HCT116 (cell line): Measurements from ENCODE around the gene LRRC4B. TPM values are rescaled to one million over a fixed set of nuclear protein-coding genes. Genes with fewer than 3 reads are reported as not detected.
"Not testable (repeated sequence)": the region's sequence is repeated elsewhere in the genome, so short reads cannot be mapped to it uniquely, and the experiment has no call there.

Experiments used
- ATAC-seq: fragments of 200-7000 bp; cut with Tn5 transposase; 2 replicates; pipeline ENCODE4 v1.9.1; 2020; ENCODE audit warnings: mild to moderate bottlenecking, moderate library complexity
- Bru-seq: library from RNA; stranded (reverse); fragments of 400-500 nt; gene quantifications from one replicate; lab custom pipeline; 2021; lab: Mats Ljungman, UMichigan
- BruChase-seq, 2 experiments: library from RNA; stranded (reverse); fragments of 400-500 nt; gene quantifications; one replicate each; lab custom pipeline; 2021; lab: Mats Ljungman, UMichigan
- BruUV-seq: library from RNA; stranded (reverse); fragments of 400-500 nt; replicated peaks from 2 replicates; lab custom pipeline; 2021; lab: Mats Ljungman, UMichigan
- CTCF ChIA-PET: fragments of 300-600 bp; sonication (Branson Sonifier 250); formaldehyde crosslinking; loops from one replicate; lab custom pipeline; 2021; ENCODE audit warnings: antibody characterized with exemption; lab: Charles Lee
- POLR2A ChIA-PET: fragments of 300-600, 350-600 bp; sonication (Branson Sonifier 250); formaldehyde crosslinking; loops from one replicate; lab custom pipeline; 2021; ENCODE audit warnings: antibody characterized with exemption; lab: Charles Lee
- RAD21 ChIA-PET, 2 experiments: fragments of 300-600 bp; sonication (Branson Sonifier 250); formaldehyde crosslinking; loops; one replicate each; lab custom pipeline; 2023; ENCODE audit warnings: low total read pairs in 2 of 2; ENCODE audit not compliant: uncharacterized antibody in 2 of 2, unreplicated experiment in 2 of 2, low non-redundant PET in 1 of 2; lab: Charles Lee
- DNase-seq: peaks from one replicate; pipeline ENCODE4 v3.0.0-alpha.2; 2010; ENCODE audit warnings: low read depth, low spot score
- H2AFZ ChIP-seq: fragments of 200-600 bp; shearing (Covaris generic), sonication (generic); 2 replicates; pipeline ENCODE4 v1.6.1; 2017; ENCODE audit warnings: low read depth, mixed run types, mixed read lengths, antibody characterized with exemption, low read length; ENCODE audit not compliant: poor library complexity, severe bottlenecking
- H3K27ac ChIP-seq: 2 replicates; pipeline ENCODE4 v1.5.1; 2012; ENCODE audit warnings: low read depth, low read length
- H3K27me3 ChIP-seq: fragments of 200-600 bp; sonication (generic); 2 replicates; pipeline ENCODE4 v1.6.1; 2016; ENCODE audit warnings: mixed run types, low read length, mixed read lengths; ENCODE audit not compliant: insufficient read depth
- H3K36me3 ChIP-seq, 2 experiments: fragments of 200-500 bp in 1 of 2; fragments of 200-600 bp in 1 of 2; sonication (Bioruptor generic) in 1 of 2; sonication (generic) in 1 of 2; 2 replicates each; pipeline versions ENCODE4 v1.5.1 to v1.6.1; 2014 to 2016; ENCODE audit warnings: low read length in 2 of 2, inconsistent platforms in 1 of 2, mixed read lengths in 1 of 2, mixed run types in 1 of 2; ENCODE audit not compliant: insufficient read depth in 2 of 2, control insufficient read depth in 1 of 2
- H3K4me1 ChIP-seq, 2 experiments: fragments of 200-600 bp in 1 of 2; sonication (generic) in 1 of 2; 2 replicates each; pipeline versions ENCODE4 v1.5.1 to v1.6.1; 2012 to 2017; ENCODE audit warnings: low read length in 2 of 2, inconsistent platforms in 1 of 2, mild to moderate bottlenecking in 1 of 2, mixed read lengths in 1 of 2, mixed run types in 1 of 2, moderate library complexity in 1 of 2; ENCODE audit not compliant: insufficient read depth in 2 of 2, control insufficient read depth in 1 of 2
- H3K4me2 ChIP-seq: fragments of 200-600 bp; sonication (generic); 2 replicates; pipeline ENCODE4 v1.6.1; 2017; ENCODE audit warnings: mixed run types, low read length, mixed read lengths
- H3K4me3 ChIP-seq, 2 experiments: fragments of 200-600 bp in 1 of 2; sonication (generic) in 1 of 2; replicated peaks in 1 of 2; 2 replicates each; pipeline ENCODE4 v1.5.1; 2011 to 2016; ENCODE audit warnings: low read length in 2 of 2, control low read depth in 1 of 2, low read depth in 1 of 2, mild to moderate bottlenecking in 1 of 2, mixed read lengths in 1 of 2, mixed run types in 1 of 2
- H3K79me2 ChIP-seq: fragments of 200-600 bp; sonication (generic); 2 replicates; pipeline ENCODE4 v1.6.1; 2017; ENCODE audit warnings: mild to moderate bottlenecking, mixed run types, low read length, moderate library complexity, mixed read lengths; ENCODE audit not compliant: insufficient read depth
- H3K9ac ChIP-seq: fragments of 200-600 bp; sonication (generic); 2 replicates; pipeline ENCODE4 v1.6.1; 2016; ENCODE audit warnings: low read length, mixed read lengths
- H3K9me2 ChIP-seq: fragments of 200-600 bp; sonication (generic), shearing (Covaris generic); 2 replicates; pipeline ENCODE4 v1.6.1; 2017; ENCODE audit warnings: mixed run types, mild to moderate bottlenecking, moderate library complexity; ENCODE audit not compliant: insufficient read depth
- H3K9me3 ChIP-seq, 2 experiments: fragments of 200-500 bp in 1 of 2; fragments of 200-600 bp in 1 of 2; sonication (Bioruptor generic) in 1 of 2; sonication (generic) in 1 of 2; 2 replicates each; pipeline ENCODE4 v1.6.1; 2014 to 2017; ENCODE audit warnings: low read length in 2 of 2, mixed read lengths in 2 of 2, inconsistent platforms in 1 of 2, low read depth in 1 of 2, mild to moderate bottlenecking in 1 of 2, mixed run types in 1 of 2, moderate library complexity in 1 of 2; ENCODE audit not compliant: control insufficient read depth in 1 of 2, insufficient read depth in 1 of 2
- H4K20me1 ChIP-seq: fragments of 200-600 bp; sonication (generic), shearing (Covaris generic); 2 replicates; pipeline ENCODE4 v1.6.1; 2017; ENCODE audit warnings: mixed run types, mild to moderate bottlenecking, moderate library complexity; ENCODE audit not compliant: insufficient read depth
- ATF3 ChIP-seq: IDR thresholded peaks from 2 replicates; pipeline ENCODE4 v1.6.1; 2012
- CBX3 ChIP-seq: IDR thresholded peaks from 2 replicates; pipeline ENCODE4 v1.6.1; 2012; ENCODE audit warnings: low read depth
- EZH2 ChIP-seq: fragments of 200-600 bp; sonication (generic); IDR thresholded peaks from 2 replicates; pipeline ENCODE4 v1.6.1; 2017; ENCODE audit warnings: antibody characterized with exemption, mixed run types
- FOSL1 ChIP-seq: IDR thresholded peaks from 2 replicates; pipeline ENCODE4 v1.6.1; 2012; ENCODE audit warnings: low read depth
- MAX ChIP-seq: IDR thresholded peaks from 2 replicates; pipeline ENCODE4 v1.6.1; 2012
- POLR2A ChIP-seq: IDR thresholded peaks from 2 replicates; pipeline ENCODE4 v1.7.0; 2011; ENCODE audit warnings: borderline replicate concordance; ENCODE audit not compliant: insufficient read depth, insufficient read length; ENCODE audit errors: extremely low read depth
- SP1 ChIP-seq: IDR thresholded peaks from 2 replicates; pipeline ENCODE4 v1.6.1; 2012; ENCODE audit warnings: low read depth
- TCF7L2 ChIP-seq: IDR thresholded peaks from 2 replicates; pipeline ENCODE4 v1.7.0; 2011; ENCODE audit warnings: borderline replicate concordance, inconsistent platforms; ENCODE audit not compliant: insufficient read depth, insufficient read length; ENCODE audit errors: extremely low read depth
- intact Hi-C: fragments of 100-400 bp; cut with micrococcal nuclease; formaldehyde crosslinking; loops from 2 replicates; pipeline ENCODE4 v1.10.0; 2022
- long read RNA-seq: library from polyadenylated mRNA; unstranded; transcript quantifications from one replicate; pipeline ENCODE4 v2.0.0, GENCODE V29; 2021; ENCODE audit not compliant: unreplicated experiment
- polyA plus RNA-seq: library from polyadenylated mRNA; unstranded; fragments of >200 nt; gene quantifications from 2 replicates; pipeline ENCODE4 v1.2.1, GENCODE V29; 2012; ENCODE audit warnings: missing spikeins
- total RNA-seq: library from RNA; stranded (reverse); gene quantifications from one replicate; pipeline ENCODE4 v1.2.1, GENCODE V29; 2021; ENCODE audit not compliant: unreplicated experiment

Gene LRRC4B
- total RNA-seq (0.89 TPM), Bru-seq, nascent RNA (percentile 13 among the genes with signal in this experiment), BruChase-seq, experiment 1, labeled RNA remaining after a 6-hour chase (percentile 11 among the genes with signal in this experiment), BruChase-seq, experiment 2, labeled RNA remaining after a 2-hour chase (percentile 18 among the genes with signal in this experiment)
- 1.7 and 2.0 TPM in 2 replicates for polyA plus RNA-seq
- long read RNA-seq, partial matches to known transcripts, result 0 of 2 reads
- long read RNA-seq, other reads (novel, unspliced or antisense), result 2 of 2 reads

- H4K20me1 ChIP-seq, result no peaks in the 10 kb centered on the region
- POLR2A ChIA-PET, result no interaction called here
- RAD21 ChIA-PET, result no interaction called here
- no TSS peak for BruUV-seq
- H3K79me2 ChIP-seq, result no peaks in the 10 kb centered on the region
- H3K27me3 ChIP-seq, result peaks cover 10% of the 10 kb centered on the region; the same call in 1 of the 2 replicates
- DNase-seq (no peak), ATAC-seq (no peak)
- TF ChIP-seq TCF7L2 (no peak), MAX (no peak), FOSL1 (no peak), EZH2 (no peak), ATF3 (no peak), POLR2A (no peak), SP1 (no peak), CBX3 (no peak)
- H2AFZ ChIP-seq, result no peak within 1 kb of the TSS
- H3K4me1 ChIP-seq, result no peaks in the 10 kb centered on the region
- no peaks in the 10 kb centered on the region for H3K9me3 ChIP-seq
- CTCF ChIA-PET, result no interaction called here
- no peaks in the 10 kb centered on the region for H3K36me3 ChIP-seq
- H3K9me2 ChIP-seq, result no peaks in the 10 kb centered on the region
- no peak within 1 kb of the TSS for H3K9ac ChIP-seq
- H3K4me3 ChIP-seq, result no peak within 1 kb of the TSS
- no peak within 1 kb of the TSS for H3K27ac ChIP-seq
- intact Hi-C loops, result no loop called here
- H3K4me2 ChIP-seq, result no peak within 1 kb of the TSS
These were observed at the start of gene LRRC4B for GRCh38 chr19:50567882-50568727. Gene LRRC4B (minus strand): TSS chr19:50568435. CDS start chr19:50548838, 19,597 bp downstream.

GRCh38 chr19:50612504-50613404, 44.5 kb upstream of the LRRC4B start:
- ATAC-seq, DNase-seq, H3K4me3 ChIP-seq, POLR2A ChIA-PET, CTCF ChIA-PET, H3K9me2 ChIP-seq, RAD21 ChIA-PET, H2AFZ ChIP-seq, intact Hi-C loops, H3K9me3 ChIP-seq, H3K36me3 ChIP-seq, H3K79me2 ChIP-seq, H3K4me2 ChIP-seq, H3K4me1 ChIP-seq, H3K9ac ChIP-seq, H4K20me1 ChIP-seq, H3K27me3 ChIP-seq, H3K27ac ChIP-seq, BruUV-seq: not testable (repeated sequence)
